GM19397 (cell line): ENCODE data around the gene VWA2.

Experiments used
- ATAC-seq: cut with Tn5 transposase; IDR thresholded peaks from one replicate; pipeline ENCODE4 v1.9.1; 2021; ENCODE audit warnings: mild to moderate bottlenecking, moderate library complexity; ENCODE audit not compliant: unreplicated experiment

Gene VWA2

DNA sequence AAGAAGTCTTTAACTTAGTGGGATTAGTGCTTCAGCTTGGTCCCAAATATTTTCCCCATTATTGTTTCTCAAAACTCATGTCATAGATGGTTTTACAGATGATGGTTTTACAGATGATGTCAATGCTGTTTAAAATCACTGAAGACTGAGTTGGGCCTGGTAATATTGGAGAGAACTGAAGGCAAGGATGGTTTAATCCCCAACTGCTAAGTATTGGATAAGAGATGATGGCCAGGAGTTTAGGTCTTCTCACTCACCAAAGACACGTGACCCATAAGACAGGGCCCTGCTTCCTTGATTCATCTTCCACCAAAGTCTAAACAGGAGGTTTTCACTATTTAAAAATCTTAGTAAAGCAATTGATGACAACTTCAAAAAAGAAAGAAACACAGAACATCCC lies 56.3 kb downstream of the VWA2 start:
- no peak for ATAC-seq

GRCh38 chr10:114297136-114297705 lies 58.2 kb downstream of the VWA2 start:
- no peak for ATAC-seq

DNA sequence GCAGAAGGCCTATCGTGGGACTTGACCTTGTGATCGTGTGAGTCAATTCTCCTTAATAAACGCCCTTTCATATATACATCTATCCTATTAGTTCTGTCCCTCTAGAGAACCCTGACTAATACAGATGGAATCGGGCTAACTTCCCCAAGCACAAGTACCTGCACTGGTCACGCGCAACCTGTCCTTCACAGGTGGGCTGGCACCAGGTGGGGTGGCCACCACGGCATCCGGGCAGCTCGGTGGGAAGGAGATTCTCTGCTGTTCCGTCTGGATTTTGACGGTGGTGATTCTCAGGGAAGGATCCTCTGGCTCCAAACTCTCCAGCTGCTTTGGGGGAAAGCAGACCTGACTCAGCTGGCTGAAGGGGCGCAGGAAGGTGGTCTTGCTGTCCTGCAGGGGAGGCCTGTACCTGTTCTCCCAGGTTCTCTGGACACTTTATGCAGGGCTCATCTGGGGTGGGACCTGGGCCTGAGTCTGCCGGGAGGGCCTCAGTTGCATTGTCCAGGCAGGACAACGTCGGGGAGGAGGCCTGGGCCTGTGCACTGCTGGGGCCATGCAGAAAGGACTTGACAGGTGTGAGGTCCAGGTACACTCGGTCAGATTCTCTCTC lies 61.1 kb downstream of the VWA2 start:
- no peak for ATAC-seq

DNA sequence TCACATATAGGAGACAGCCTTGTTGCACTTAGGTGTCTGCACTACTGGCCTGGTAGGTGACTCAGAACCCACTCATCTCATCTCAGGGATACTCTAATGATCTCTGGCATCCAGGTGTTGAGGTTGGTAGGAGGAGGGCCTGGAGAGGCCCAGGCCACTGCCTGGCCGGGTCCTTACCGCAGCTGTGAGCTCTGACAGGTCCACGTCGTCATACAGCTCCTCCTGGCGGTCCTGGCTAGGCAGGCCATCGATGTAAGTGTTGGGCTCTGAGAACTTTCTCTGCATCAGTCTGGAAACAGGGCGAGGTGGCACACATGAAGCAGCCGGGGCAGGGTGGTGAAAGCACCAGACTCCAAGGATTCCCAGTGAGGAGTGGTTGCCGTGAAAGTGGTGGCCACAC lies 62.1 kb downstream of the VWA2 start:
- ATAC-seq, result no peak

GRCh38 chr10:114301951-114302710 lies 63.1 kb downstream of the VWA2 start:
- no peak for ATAC-seq

DNA sequence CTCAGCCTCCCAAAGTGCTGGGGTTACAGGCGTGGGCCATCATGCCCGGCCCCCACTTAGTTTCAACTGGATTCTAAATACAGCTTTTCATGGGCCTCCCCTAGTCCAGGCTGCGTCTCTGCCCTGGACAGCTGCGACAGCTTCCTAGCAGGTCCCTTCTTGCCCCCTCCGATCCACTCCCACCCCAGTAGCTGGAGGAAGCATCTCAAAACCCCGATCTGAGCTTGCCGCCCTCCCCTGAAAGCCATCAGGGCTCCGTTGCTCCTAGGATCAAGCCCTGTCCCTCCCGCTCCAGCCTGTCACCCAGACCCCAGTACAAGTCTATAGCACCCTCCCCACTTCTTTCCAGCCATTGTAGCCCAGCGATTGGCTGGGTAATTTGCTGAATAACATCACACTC lies 64.5 kb downstream of the VWA2 start:
- ATAC-seq, result peak; percentile 6

DNA sequence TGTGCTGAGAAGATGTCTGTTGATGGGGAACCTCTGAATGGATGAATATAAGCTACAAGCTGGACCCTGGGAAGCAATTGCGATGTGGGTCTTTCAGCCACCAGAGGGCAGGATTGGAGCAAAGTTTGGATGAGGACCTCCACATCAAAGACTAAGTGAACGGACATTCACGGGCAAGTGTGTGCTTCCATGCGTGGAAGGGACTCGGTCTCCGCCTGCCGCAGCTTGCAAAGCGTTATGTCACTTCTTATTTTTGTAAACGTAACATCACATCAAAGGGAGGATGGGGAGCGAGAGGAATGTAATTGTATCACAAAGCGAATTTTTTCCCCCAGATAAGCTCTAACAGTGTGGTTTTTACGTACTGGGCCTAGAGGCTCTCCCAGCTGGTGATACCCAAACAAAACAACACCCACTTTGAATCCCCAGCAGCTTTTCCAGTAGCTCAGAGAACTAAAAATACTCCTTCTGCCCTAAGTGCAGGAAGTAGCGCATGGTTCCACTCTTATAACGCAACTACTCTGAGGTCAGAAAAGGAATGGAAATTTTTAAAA lies 65.0 kb downstream of the VWA2 start:
- peak; percentile 74 for ATAC-seq

GRCh38 chr10:114304571-114305421 lies 65.7 kb downstream of the VWA2 start:
- peak; percentile 59 for ATAC-seq

- ATAC-seq, result no peak
Measured at GRCh38 chr10:114305521-114305925, 66.5 kb downstream of the VWA2 start.

- ATAC-seq, result no peak
Measured at GRCh38 chr10:114306116-114306973, 67.3 kb downstream of the VWA2 start.

DNA sequence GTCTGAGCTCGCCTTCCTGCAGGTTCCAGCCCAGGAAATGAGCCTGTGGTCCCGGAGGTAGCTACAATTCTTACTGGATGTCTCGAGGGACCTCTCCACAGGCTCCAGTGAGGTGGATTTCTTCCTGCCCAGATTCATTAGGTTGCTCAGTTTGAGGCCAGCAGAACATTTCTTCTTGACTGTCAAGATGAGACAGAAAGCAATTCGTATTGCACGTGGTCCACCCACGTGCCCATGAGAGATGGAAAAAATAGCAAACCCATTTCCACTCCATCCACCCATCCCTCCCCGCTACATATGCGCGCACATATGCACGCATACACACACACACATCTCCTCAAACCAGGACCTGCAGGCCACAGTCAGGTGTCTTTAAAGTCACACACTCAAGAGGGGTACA lies 68.7 kb downstream of the VWA2 start:
- no peak for ATAC-seq

- no peak for ATAC-seq
Measured at GRCh38 chr10:114308531-114309363, 69.7 kb downstream of the VWA2 start.

- ATAC-seq, result no peak
Measured at GRCh38 chr10:114309364-114309651, 70.3 kb downstream of the VWA2 start.

- ATAC-seq, result no peak
Measured at GRCh38 chr10:114310346-114310745, 71.3 kb downstream of the VWA2 start.

DNA sequence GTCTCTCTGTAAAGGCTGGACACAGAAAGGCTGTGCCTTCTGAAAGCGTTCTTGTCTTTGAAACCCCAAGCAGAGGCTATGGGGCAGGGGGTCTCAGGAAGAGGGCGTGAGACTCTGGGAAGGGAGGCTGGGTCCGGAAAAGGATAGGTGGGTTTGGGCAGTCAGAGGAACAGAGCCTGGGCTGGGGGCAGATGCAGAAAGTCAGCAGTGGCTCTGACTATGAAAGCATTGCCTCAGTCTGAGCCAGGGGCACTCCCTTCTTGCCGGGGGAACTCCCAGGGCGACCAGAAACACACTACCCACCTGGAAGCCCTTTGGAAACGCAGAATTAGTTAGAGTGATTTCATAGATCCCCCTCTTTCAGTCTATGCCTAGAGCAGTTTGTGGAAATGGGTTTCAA lies 72.0 kb downstream of the VWA2 start:
- ATAC-seq, result no peak

- ATAC-seq, result no peak
Measured at GRCh38 chr10:114311496-114312209, 72.6 kb downstream of the VWA2 start.

DNA sequence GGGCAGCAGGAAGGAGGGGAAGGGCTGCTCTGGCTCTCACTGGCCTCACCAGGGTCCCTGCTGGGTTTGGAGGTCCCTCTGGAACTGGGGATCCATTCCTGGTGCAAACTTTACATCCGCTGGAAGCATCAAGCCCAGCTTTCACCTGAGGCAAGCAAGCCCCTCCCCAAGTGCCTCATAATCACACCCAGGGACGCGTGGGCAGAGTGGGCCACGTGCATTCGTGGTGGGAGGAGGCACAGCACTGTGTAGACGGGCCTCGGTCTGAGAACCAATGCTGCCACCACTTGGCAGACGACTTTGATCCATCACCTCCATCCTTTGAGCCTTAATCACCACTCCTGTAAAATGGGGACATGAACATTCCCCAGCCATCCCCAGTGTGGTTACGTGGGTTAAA lies 74.1 kb downstream of the VWA2 start:
- ATAC-seq, result no peak

GRCh38 chr10:114313866-114314265 lies 74.8 kb downstream of the VWA2 start:
- ATAC-seq, result no peak
